Testis (tissue), 2 donors: ENCODE data around the gene EMP1.

Experiments used
- CTCF ChIP-seq, 3 experiments: fragments of 450-650 bp in 2 of 3; fragments of 200-600 bp in 1 of 3; sonication (generic) in 1 of 3; IDR thresholded peaks; one replicate each; pipeline ENCODE4 v1.5.1; 2016 to 2019; ENCODE audit warnings: antibody characterized with exemption in 3 of 3, mild to moderate bottlenecking in 2 of 3, moderate library complexity in 1 of 3
- POLR2A ChIP-seq: fragments of 450-650 bp; IDR thresholded peaks from one replicate; pipeline ENCODE4 v1.6.1; 2017; ENCODE audit warnings: antibody characterized with exemption, mild to moderate bottlenecking, moderate library complexity

- TF ChIP-seq CTCF (IDR thresholded peaks at IDR 0.05) (no peak), POLR2A (no peak)
Observed at GRCh38 chr12:13229504-13229903, 33.0 kb downstream of the EMP1 start.
